HG03575 (cell line): Measurements from ENCODE around the gene OLFML2B.
"Not testable (repeated sequence)": the region's sequence is repeated elsewhere in the genome, so short reads cannot be mapped to it uniquely, and the experiment has no call there.

Experiments
- ATAC-seq: cut with Tn5 transposase; IDR thresholded peaks from one replicate; pipeline ENCODE4 v1.9.1; 2021; ENCODE audit not compliant: unreplicated experiment, insufficient number of reproducible peaks, low FRiP score; ENCODE audit errors: extremely low read depth

Gene OLFML2B

GRCh38 chr1:162040001-162040400 lies 16.3 kb upstream of the OLFML2B start:
- no peak for ATAC-seq

DNA sequence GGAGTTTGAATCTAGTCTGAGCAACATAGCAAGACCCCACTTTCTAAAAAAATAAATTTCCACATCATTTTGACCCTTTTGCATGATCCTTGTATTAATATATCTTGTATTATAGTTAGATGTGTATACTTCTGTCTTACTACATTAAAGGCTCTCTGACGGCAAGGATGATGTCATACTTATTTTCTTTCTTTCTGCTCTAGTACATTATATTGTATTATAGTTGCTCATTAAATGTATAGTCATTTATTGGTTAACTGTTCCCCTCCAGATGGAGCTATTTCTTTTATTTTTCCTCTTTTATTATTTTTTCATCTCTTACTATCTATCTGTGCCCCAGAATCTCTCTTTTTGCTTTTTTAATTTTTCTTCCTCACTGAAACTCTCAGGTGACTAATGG lies 15.0 kb upstream of the OLFML2B start:
- no peak for ATAC-seq

DNA sequence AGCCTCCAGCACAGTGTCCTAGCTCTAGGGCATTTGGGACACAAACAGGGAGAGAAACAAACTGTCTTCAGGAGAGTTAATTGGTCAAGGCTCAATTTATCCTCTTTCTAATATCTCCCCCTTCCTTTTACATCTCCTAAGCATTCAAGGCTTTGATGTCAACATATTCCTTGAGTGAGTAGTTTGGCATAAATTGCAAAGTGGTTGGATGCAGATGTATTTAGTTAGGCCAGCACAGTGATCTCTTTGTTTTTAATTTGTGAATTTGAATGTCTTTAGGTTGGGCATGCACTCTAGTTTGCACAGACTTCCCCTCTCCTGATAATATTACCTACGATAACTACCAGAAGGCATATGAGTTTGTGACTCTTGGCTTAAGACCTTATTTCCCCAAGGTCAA lies 12.5 kb upstream of the OLFML2B start:
- no peak for ATAC-seq

GRCh38 chr1:162035241-162035640 lies 11.6 kb upstream of the OLFML2B start:
- ATAC-seq, result no peak

- ATAC-seq, result no peak
These were observed 9.8 kb upstream of the OLFML2B start for GRCh38 chr1:162033428-162033827.

GRCh38 chr1:162030759-162031280 lies 7.2 kb upstream of the OLFML2B start:
- ATAC-seq, result no peak

DNA sequence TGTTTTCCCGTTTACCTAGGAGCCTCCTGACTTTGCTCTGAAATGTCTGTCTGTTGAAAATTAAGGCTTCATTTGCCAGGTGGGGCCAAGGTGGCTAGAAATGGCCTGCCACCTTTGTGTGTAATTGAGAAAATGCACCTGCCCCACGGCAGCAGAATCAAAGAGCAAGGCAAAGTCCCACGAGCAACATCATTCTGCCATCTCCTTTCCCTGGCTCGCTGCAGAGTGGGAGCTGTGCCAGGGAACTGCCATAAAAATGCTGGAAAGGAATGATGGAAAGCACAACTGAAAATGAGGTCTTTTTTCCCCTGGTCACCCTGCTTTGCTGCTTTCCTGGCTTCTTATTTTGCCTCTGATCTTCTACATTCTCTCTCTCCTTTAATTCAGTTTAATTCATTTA lies 5.5 kb upstream of the OLFML2B start:
- no peak for ATAC-seq

DNA sequence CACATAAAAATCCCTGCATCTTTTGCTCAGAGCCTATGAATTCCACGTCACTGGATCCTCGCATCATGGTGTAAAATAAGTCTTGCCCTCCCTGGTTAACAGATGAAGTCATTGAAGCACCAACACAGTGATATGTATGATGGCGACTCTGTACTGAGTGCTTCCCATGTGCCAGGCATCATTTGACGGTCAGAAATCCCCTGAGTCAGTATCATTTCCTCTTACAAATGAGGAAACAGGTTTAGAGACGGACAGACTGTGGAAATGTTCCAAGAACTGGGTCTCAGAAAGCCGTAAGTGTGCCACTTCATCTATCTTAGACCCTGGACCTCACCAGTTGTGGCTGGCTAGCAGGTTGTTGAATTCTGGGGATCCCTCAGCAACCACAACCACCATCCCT lies 5.1 kb upstream of the OLFML2B start:
- no peak for ATAC-seq

DNA sequence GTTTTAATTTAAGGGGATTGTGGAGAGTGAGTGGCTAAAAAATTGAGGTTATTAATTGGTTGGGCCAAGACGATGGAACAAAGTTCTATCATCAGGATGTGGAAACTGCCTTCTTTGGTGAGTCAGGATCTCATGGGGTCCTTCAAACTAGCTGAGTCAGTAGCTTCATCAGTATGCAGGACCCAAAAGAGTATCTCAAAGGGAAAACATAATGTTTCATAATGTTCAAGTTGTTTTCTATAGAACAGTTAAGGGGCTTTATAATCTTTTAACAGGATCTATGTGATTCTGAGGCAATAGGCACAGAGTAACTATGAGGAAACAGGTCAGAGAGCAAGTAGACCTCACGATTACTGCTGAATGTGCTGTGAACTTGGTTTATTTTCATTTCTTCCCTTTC lies 3.2 kb upstream of the OLFML2B start:
- ATAC-seq, result no peak

DNA sequence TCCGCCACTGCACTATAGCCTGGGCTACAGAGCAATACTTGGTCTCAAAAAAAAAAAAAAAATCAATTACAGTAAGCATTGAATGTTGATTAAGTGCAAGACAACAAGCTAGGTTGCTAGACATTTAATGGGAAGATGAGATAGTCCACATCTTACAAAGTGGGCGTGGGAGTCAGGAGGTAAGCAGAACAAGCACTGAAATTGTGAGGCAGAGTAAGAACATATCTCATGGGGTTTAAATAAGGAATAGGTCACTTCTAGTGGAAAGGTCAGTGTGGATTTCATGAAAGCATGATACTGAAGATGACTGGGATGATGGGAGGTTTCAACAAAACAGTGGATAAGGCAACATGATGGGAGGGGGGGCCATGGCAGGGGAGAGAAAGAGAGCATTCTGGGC lies 1.9 kb upstream of the OLFML2B start:
- ATAC-seq, result no peak

DNA sequence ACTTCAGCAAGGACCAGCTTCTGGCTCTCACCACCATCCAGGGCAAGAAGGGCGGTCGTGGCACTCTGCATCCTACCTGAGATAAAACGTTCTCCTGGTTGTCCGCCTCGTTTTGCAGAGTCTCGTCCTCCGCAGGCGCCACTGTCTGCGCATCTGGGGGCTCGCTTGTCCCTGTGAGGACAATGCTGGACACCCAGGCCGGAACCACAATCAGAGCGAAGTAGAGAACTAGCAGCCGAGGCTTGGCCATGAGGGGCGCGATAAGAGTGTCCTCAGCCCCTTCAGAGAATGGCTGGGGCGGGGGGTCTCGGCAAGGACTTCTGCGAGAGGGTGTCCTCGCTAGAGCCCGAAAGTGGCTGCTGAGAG lies 505 bp downstream of the OLFML2B start:
- ATAC-seq, result no peak

GRCh38 chr1:162022626-162023025 lies 1.0 kb downstream of the OLFML2B start:
- no peak for ATAC-seq

GRCh38 chr1:162021124-162021523 lies 2.5 kb downstream of the OLFML2B start:
- no peak for ATAC-seq

- no peak for ATAC-seq
These were observed 3.5 kb downstream of the OLFML2B start for GRCh38 chr1:162020150-162020549.

DNA sequence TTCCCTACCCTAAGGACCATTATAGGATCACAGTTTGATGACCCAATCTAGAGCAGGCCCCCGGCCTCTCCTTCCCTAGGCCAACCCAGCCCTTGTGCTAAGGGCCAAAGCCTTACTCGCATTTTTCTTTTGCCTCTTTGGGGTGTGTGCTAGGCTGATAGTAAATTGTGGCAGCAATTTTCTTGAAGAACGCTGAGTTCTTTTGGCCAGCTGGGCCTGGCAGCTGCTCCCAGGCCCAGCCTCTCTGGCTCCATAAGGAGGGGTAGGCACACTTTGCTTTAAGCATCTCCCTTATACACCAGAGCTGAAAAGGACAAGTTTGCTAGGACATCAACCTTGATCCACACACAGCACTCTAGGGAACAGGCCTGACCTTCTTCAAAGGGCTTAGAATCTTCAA lies 4.2 kb downstream of the OLFML2B start:
- no peak for ATAC-seq

GRCh38 chr1:162019006-162019405 lies 4.7 kb downstream of the OLFML2B start:
- no peak for ATAC-seq

- no peak for ATAC-seq
These were observed 5.3 kb downstream of the OLFML2B start for GRCh38 chr1:162018418-162018817.

- ATAC-seq, result not testable (repeated sequence)
These were observed 5.9 kb downstream of the OLFML2B start for GRCh38 chr1:162017791-162018190.

DNA sequence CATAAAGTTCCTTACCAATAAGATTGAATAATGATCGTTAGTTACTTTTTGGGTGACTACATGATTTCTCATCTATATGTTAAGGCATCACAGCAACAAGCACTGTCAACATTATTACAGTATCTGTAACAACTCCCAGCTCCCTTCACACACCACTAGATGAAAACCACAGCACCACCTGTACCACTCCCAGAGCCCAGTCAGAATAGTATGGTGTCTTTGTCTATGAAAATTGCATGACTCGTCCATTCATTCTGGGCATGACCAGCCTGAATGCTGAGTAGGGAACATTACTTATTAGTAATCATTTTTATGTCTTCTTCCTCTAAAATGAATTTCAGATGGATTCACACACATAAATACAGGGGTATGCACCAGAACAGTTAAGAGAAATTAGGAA lies 7.0 kb downstream of the OLFML2B start:
- ATAC-seq, result no peak

DNA sequence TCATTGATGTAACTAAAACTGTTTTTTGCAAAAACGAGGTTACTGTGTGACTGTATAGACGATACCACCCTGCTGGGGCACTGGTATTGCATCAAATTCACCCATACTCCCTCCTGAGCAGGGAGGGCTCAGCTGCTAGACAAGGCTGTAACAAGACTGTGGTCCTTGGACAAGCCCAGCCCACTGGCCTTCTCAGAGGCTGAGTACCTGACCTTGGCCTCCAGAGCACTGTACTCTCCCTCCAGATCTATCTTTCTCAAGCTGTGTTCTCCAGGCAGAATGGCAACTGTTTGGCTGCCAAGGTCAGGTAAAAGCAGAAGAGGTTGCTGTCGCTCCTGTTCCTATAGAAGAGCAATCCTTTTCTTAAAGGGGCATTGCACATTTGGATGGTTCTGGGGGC lies 8.5 kb downstream of the OLFML2B start:
- no peak for ATAC-seq

DNA sequence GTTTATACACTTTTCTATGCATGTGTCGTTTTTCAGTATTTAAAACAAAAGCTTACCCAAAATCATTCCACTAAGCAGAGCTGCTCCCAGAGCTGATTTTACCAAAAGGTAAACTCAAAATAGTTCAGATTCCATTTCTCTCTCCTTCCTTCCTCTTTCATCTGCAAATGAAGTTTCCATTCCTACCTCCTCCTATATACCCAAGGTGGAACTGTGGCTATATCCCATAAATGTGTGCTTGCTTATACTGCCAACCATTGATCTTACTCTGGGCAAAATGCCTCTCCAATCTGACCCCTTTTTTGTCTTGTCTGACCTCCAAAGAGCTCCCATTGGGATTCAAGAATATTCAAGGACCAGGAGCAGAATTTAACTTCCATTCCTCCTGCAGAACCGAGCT lies 9.5 kb downstream of the OLFML2B start:
- ATAC-seq, result no peak

DNA sequence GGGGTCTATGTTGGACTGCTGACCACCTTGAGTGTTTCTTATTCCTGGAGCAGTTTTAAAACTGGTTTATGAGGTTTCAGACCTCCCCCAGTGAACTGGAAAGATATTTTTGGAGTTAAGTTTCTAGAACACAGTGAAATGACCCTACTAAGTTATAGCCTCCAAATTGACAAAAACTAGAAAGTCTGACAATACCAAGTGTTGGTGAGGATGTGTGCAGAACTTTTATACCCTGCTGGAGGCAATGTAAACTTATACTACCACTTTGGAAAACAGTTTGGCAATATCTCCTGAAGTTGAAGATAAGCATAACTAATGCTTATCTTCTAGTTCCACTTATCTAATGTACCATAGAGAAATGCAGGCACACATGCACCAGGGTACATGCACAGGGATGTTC lies 10.4 kb downstream of the OLFML2B start:
- no peak for ATAC-seq
